Neuronal stem cell (in vitro differentiated cells): Measurements from ENCODE around the gene YPEL1.

Experiments used
- DNase-seq: peaks from one replicate; pipeline ENCODE4 v3.0.0-alpha.2; 2013; ENCODE audit warnings: low spot score
- H2AFZ ChIP-seq: one replicate; pipeline ENCODE4 v1.6.1; 2013; ENCODE audit warnings: mild to moderate bottlenecking, low read length, inconsistent platforms
- H2AK5ac ChIP-seq: 2 replicates; pipeline ENCODE4 v1.6.1; 2013; ENCODE audit warnings: low read depth, mild to moderate bottlenecking, inconsistent platforms, low read length, moderate library complexity, mixed read lengths
- H2BK120ac ChIP-seq: 2 replicates; pipeline ENCODE4 v1.6.1; 2013; ENCODE audit warnings: low read depth, mild to moderate bottlenecking, inconsistent platforms, low read length, moderate library complexity, mixed read lengths
- H2BK12ac ChIP-seq: one replicate; pipeline ENCODE4 v1.6.1; 2013; ENCODE audit warnings: low read length, inconsistent platforms
- H2BK15ac ChIP-seq: 2 replicates; pipeline ENCODE4 v1.6.1; 2013; ENCODE audit warnings: mild to moderate bottlenecking, low read length, inconsistent platforms, mixed read lengths
- H2BK5ac ChIP-seq: one replicate; pipeline ENCODE4 v1.6.1; 2013; ENCODE audit warnings: inconsistent platforms, mild to moderate bottlenecking, low read length, moderate library complexity
- H3K14ac ChIP-seq: one replicate; pipeline ENCODE4 v1.6.1; 2013; ENCODE audit warnings: low read length, inconsistent platforms
- H3K18ac ChIP-seq: 2 replicates; pipeline ENCODE4 v1.6.1; 2013; ENCODE audit warnings: low read length, inconsistent platforms
- H3K23ac ChIP-seq: 2 replicates; pipeline ENCODE4 v1.6.1; 2013; ENCODE audit warnings: low read depth, mild to moderate bottlenecking, mixed read lengths, low read length, inconsistent platforms; ENCODE audit not compliant: poor library complexity
- H3K27ac ChIP-seq: replicated peaks from 3 replicates; pipeline ENCODE4 v1.5.1; 2013; ENCODE audit warnings: low read length, inconsistent platforms
- H3K27me3 ChIP-seq, 3 experiments: 2 replicates each; pipeline ENCODE4 v1.6.1; 2013; ENCODE audit warnings: low read length in 3 of 3, mild to moderate bottlenecking in 2 of 3, inconsistent platforms in 1 of 3, low read depth in 1 of 3, mixed read lengths in 1 of 3, moderate library complexity in 1 of 3; ENCODE audit not compliant: control insufficient read depth in 3 of 3, insufficient read depth in 3 of 3
- H3K36me3 ChIP-seq, 2 donors: replicated peaks in 1 of 2; 2 replicates each; pipeline ENCODE4 v1.6.1; 2013; ENCODE audit warnings: low read length in 2 of 2; ENCODE audit not compliant: control insufficient read depth in 2 of 2, insufficient read depth in 2 of 2
- H3K4ac ChIP-seq: 2 replicates; pipeline ENCODE4 v1.6.1; 2013; ENCODE audit warnings: inconsistent platforms, mild to moderate bottlenecking, low read length, moderate library complexity
- H3K4me1 ChIP-seq, 2 donors: 1 replicate in 1 of 2; 2 replicates in 1 of 2; pipeline ENCODE4 v1.6.1; 2013; ENCODE audit warnings: low read length in 2 of 2, low read depth in 1 of 2; ENCODE audit not compliant: control insufficient read depth in 2 of 2, insufficient read depth in 1 of 2
- H3K4me2 ChIP-seq: one replicate; pipeline ENCODE4 v1.6.1; 2013; ENCODE audit warnings: mild to moderate bottlenecking, low read length, inconsistent platforms; ENCODE audit not compliant: insufficient read depth, poor library complexity, severe bottlenecking
- H3K4me3 ChIP-seq, 2 donors: 2 replicates each; pipeline ENCODE4 v1.5.1; 2013; ENCODE audit warnings: low read length in 2 of 2, mild to moderate bottlenecking in 2 of 2, inconsistent platforms in 1 of 2, moderate library complexity in 1 of 2
- H3K79me1 ChIP-seq: one replicate; pipeline ENCODE4 v1.6.1; 2013; ENCODE audit warnings: low read depth, mild to moderate bottlenecking, inconsistent platforms, low read length, moderate library complexity
- H3K9ac ChIP-seq: one replicate; pipeline ENCODE4 v1.6.1; 2013; ENCODE audit warnings: mild to moderate bottlenecking, low read depth, low read length, inconsistent platforms; ENCODE audit not compliant: poor library complexity
- H3K9me3 ChIP-seq, 2 donors: replicated peaks in 1 of 2; 2 replicates each; pipeline versions ENCODE3 to v1.6.1; 2013; ENCODE audit warnings: low read length in 2 of 2, mild to moderate bottlenecking in 2 of 2, inconsistent platforms in 1 of 2, low read depth in 1 of 2, mixed read lengths in 1 of 2, moderate library complexity in 1 of 2; ENCODE audit not compliant: control insufficient read depth in 2 of 2, insufficient read depth in 1 of 2
- H4K8ac ChIP-seq: one replicate; pipeline ENCODE4 v1.6.1; 2013; ENCODE audit warnings: low read depth, mild to moderate bottlenecking, inconsistent platforms, low read length, moderate library complexity
- H4K91ac ChIP-seq: one replicate; pipeline ENCODE4 v1.6.1; 2013; ENCODE audit warnings: low read length, low read depth, mild to moderate bottlenecking, inconsistent platforms; ENCODE audit not compliant: poor library complexity
- WGBS, 2 donors: extraction: QIAGEN DNeasy Blood & Tissue Kit; methylation state at CpG; one replicate each; pipeline ENCODE4 v1.1.7; 2013; ENCODE audit warnings: missing lambda C conversion rate in 2 of 2, mixed read lengths in 1 of 2; ENCODE audit not compliant: insufficient read length in 2 of 2, insufficient replicate concordance in 1 of 2; ENCODE audit errors: extremely low coverage in 2 of 2; 5-methylcytosine and 5-hydroxymethylcytosine counted together

The YPEL1 gene

DNA sequence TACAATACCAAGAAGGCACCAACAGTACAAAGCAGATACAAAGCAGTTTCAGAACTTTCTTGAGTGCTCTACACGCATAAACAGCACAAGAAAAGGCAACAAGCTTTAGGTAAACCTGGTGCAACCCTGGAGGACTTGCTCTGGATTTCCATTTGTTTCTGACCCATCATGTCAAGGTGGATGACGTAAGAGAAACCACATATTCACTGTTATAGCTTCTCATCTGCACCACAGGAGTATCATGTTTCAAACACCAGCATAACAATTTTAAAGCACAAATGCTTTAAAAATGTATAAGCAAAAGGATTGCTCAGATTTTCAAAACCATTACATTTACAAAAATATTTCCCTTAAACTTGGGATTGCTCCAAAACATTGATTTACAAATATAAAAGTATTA is 25.0 kb upstream of the YPEL1 start:
- Histone ChIP-seq H2BK5ac (no peak overlapping the region), H3K4me2 (no peak overlapping the region), H3K9ac (no peak overlapping the region), H3K79me1 (no peaks in the 10 kb centered on the region), H2AK5ac (no peak overlapping the region), H3K4me1 (peaks cover 0 to 3% of the 10 kb centered on the region in 2 donors), H2BK120ac (no peak overlapping the region), H3K23ac (no peak overlapping the region), H3K4ac (no peak overlapping the region), H4K8ac (no peak overlapping the region), H3K27ac (no peak overlapping the region), H3K27me3 (no peaks in the 10 kb centered on the region), H4K91ac (no peak overlapping the region), H2AFZ (no peak overlapping the region), H2BK15ac (no peak overlapping the region), H3K9me3 (no peaks in the 10 kb centered on the region), H3K14ac (no peak overlapping the region), H3K4me3 (no peak overlapping the region), H3K36me3 (peaks cover 39 to 75% of the 10 kb centered on the region in 2 donors), H2BK12ac (no peak overlapping the region), H3K18ac (no peak overlapping the region)
- WGBS, 2 donors, result no CpG with 5 or more reads among the region's 2 CpGs
- no peak for DNase-seq

DNA sequence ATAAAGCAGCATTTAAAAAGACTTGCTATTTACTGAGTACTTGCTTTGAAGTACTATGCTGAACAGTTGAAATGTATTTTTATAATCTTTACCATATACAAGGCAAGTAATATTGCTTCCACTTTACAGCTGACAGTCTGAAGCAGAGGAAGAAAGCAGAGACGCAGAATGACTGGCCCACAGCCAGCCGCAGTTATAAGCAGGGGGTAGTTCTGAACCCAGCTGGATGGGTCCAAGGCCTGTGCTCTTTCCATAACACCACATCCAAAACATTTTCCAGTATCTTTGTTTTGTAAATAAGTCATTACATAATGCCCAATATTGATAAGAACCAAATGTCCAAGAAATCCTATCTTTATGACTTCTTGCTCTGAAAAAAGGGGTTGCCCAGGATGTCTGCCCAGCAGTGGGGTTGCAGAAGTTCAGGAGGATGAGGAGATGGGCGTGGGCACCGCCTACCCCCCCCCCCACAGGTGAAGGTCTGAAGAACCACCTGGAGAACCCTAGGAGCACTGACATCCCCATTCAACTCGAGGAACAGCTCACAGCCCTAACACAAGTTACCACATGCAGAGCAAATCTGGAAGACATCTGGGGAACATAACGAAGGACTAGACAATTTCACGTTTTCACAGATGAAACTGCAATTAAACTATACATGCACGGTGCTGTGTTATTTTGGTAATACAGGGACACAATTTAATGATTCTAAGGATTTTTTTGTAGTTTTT is 24.2 kb upstream of the YPEL1 start:
- H3K23ac ChIP-seq, result no peak overlapping the region
- peaks cover 34 to 67% of the 10 kb centered on the region in 2 donors for H3K36me3 ChIP-seq
- H3K14ac ChIP-seq, result no peak overlapping the region
- H4K91ac ChIP-seq, result no peak overlapping the region
- no peak overlapping the region for H3K18ac ChIP-seq
- no peak overlapping the region for H2AK5ac ChIP-seq
- no peak overlapping the region for H2BK15ac ChIP-seq
- H4K8ac ChIP-seq, result no peak overlapping the region
- H2BK120ac ChIP-seq, result no peak overlapping the region
- no peak overlapping the region for H2AFZ ChIP-seq
- no peaks in the 10 kb centered on the region for H3K79me1 ChIP-seq
- no CpG with 5 or more reads among the region's 8 CpGs for whole genome bisulfite sequencing, 2 donors
- no peaks in the 10 kb centered on the region for H3K9me3 ChIP-seq
- no peak for DNase-seq
- no peak overlapping the region for H3K4ac ChIP-seq
- H3K4me1 ChIP-seq, result peaks cover 5% of the 10 kb centered on the region in 2 donors
- H2BK5ac ChIP-seq, result no peak overlapping the region
- H3K4me2 ChIP-seq, result no peak overlapping the region
- no peak overlapping the region for H3K9ac ChIP-seq
- no peak overlapping the region for H3K4me3 ChIP-seq
- no peak overlapping the region for H3K27ac ChIP-seq
- no peaks in the 10 kb centered on the region for H3K27me3 ChIP-seq
- no peak overlapping the region for H2BK12ac ChIP-seq

GRCh38 chr22:21759093-21759492 is 23.5 kb upstream of the YPEL1 start:
- H3K4me1 ChIP-seq, result peaks cover 5 to 8% of the 10 kb centered on the region in 2 donors
- no peak overlapping the region for H3K18ac ChIP-seq
- H4K91ac ChIP-seq, result no peak overlapping the region
- H2BK15ac ChIP-seq, result no peak overlapping the region
- H2AK5ac ChIP-seq, result no peak overlapping the region
- no peak overlapping the region for H3K14ac ChIP-seq
- no peak overlapping the region for H2AFZ ChIP-seq
- no peaks in the 10 kb centered on the region for H3K79me1 ChIP-seq
- no peak overlapping the region for H4K8ac ChIP-seq
- H3K27me3 ChIP-seq, result no peaks in the 10 kb centered on the region
- no peak overlapping the region for H3K4me3 ChIP-seq
- no peak overlapping the region for H2BK120ac ChIP-seq
- H2BK12ac ChIP-seq, result no peak overlapping the region
- no peaks in the 10 kb centered on the region for H3K9me3 ChIP-seq
- H3K27ac ChIP-seq, result no peak overlapping the region
- H3K9ac ChIP-seq, result no peak overlapping the region
- peak overlapping the region; percentile 32 for H3K23ac ChIP-seq
- WGBS, 2 donors, result no CpG with 5 or more reads among the region's 4 CpGs
- H3K4ac ChIP-seq, result no peak overlapping the region
- H3K36me3 ChIP-seq, result peaks cover 27 to 60% of the 10 kb centered on the region in 2 donors
- no peak overlapping the region for H3K4me2 ChIP-seq
- DNase-seq, result no peak
- no peak overlapping the region for H2BK5ac ChIP-seq

DNA sequence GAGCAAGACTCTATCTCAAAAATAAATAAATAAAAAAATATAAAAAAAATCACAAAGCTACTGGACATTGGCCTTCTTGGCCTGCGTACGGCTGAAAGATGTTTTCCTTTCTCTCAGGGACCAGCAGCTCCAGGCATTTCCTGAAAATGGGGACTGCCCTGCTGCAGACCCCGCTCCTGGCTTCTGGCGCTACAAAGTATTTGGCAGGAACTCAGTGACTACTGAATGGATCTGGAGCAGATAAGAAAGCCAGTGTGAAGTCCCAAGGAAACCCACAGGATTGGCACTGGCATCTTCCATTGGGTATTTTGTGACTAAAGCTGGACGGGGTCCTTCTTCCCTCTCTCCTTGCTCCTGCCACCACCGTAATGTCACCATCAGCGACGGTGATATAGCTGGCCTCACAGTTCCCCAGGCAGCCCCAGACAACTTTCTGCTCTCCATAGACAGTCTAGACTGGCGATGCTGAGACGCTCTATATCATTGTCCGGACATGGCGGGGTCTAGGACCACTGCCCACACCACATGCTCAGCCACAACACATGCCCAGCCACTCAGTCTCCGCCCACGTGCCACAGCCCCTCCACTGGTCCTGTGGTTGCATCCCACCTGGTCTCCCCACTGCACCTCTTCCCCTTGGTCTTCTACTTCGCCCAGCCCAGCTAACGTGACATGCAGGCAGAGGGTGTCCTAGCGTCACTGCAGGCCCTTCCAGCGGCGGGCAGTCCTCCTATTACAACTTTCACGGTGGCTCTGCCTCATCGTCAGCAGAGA is 22.7 kb upstream of the YPEL1 start:
- no peak overlapping the region for H3K4me3 ChIP-seq
- no peak overlapping the region for H2BK15ac ChIP-seq
- no peak overlapping the region for H2AFZ ChIP-seq
- H4K8ac ChIP-seq, result peak overlapping the region; percentile 49
- no CpG with 5 or more reads among the region's 21 CpGs for WGBS, 2 donors
- H3K4me1 ChIP-seq, result peaks cover 5 to 11% of the 10 kb centered on the region in 2 donors
- no peaks in the 10 kb centered on the region for H3K27me3 ChIP-seq
- H3K23ac ChIP-seq, result peak overlapping the region; percentile 75
- no peak overlapping the region for H2BK120ac ChIP-seq
- no peak overlapping the region for H3K14ac ChIP-seq
- H3K18ac ChIP-seq, result peak overlapping the region; percentile 40
- H3K4ac ChIP-seq, result no peak overlapping the region
- no peaks in the 10 kb centered on the region for H3K79me1 ChIP-seq
- no peak overlapping the region for H3K9ac ChIP-seq
- no peaks in the 10 kb centered on the region for H3K9me3 ChIP-seq
- H2BK12ac ChIP-seq, result no peak overlapping the region
- peak overlapping the region; percentile 32 for H4K91ac ChIP-seq
- DNase-seq, result no peak
- H2AK5ac ChIP-seq, result no peak overlapping the region
- H3K36me3 ChIP-seq, result peaks cover 19 to 52% of the 10 kb centered on the region in 2 donors
- H3K27ac ChIP-seq, result no peak overlapping the region
- no peak overlapping the region for H2BK5ac ChIP-seq
- H3K4me2 ChIP-seq, result no peak overlapping the region
